Neuron (in vitro differentiated cells): ENCODE data around the gene IFNA4.

Source experiments
- H2AFZ ChIP-seq: one replicate; pipeline ENCODE4 v1.6.1; 2013; ENCODE audit warnings: low read depth, mild to moderate bottlenecking, inconsistent platforms, low read length, moderate library complexity
- H3K27me3 ChIP-seq: one replicate; pipeline ENCODE4 v1.6.1; 2013; ENCODE audit warnings: low read length; ENCODE audit not compliant: insufficient read depth
- H3K36me3 ChIP-seq: one replicate; pipeline ENCODE4 v1.6.1; 2013; ENCODE audit warnings: low read length; ENCODE audit not compliant: insufficient read depth
- H3K4me1 ChIP-seq: one replicate; pipeline ENCODE4 v1.6.1; 2013; ENCODE audit warnings: low read length; ENCODE audit not compliant: insufficient read depth
- H3K4me3 ChIP-seq: 2 replicates; pipeline ENCODE4 v1.5.1; 2013; ENCODE audit warnings: mild to moderate bottlenecking, low read length, moderate library complexity
- H3K9me3 ChIP-seq: one replicate; pipeline ENCODE4 v1.6.1; 2013; ENCODE audit warnings: low read length

The IFNA4 gene

GRCh38 chr9:21144603-21145002, 42.8 kb downstream of the IFNA4 start:
- H3K4me3 ChIP-seq: no peak overlapping the region

GRCh38 chr9:21141427-21141882, 45.9 kb downstream of the IFNA4 start, which contains the start of gene IFNW1:
Gene IFNW1, minus strand, starts transcription at chr9:21141832. Its CDS starts 262 bp downstream, at chr9:21141570.
- Histone ChIP-seq H3K4me3 (no peak within 1 kb of the TSS), H3K4me1 (no peaks in the 10 kb centered on the region), H3K27me3 (no peaks in the 10 kb centered on the region), H2AFZ (no peak within 1 kb of the TSS), H3K36me3 (no peaks in the 10 kb centered on the region), H3K9me3 (no peaks in the 10 kb centered on the region)

More at GRCh38 chr9:21144603-21145002, 42.8 kb downstream of the IFNA4 start:
- no peaks in the 10 kb centered on the region for H3K4me1 ChIP-seq
- no peak overlapping the region for H2AFZ ChIP-seq
- no peaks in the 10 kb centered on the region for H3K27me3 ChIP-seq
- no peaks in the 10 kb centered on the region for H3K9me3 ChIP-seq
- H3K36me3 ChIP-seq: no peaks in the 10 kb centered on the region

GRCh38 chr9:21137020-21137419, 50.4 kb downstream of the IFNA4 start:
- Histone ChIP-seq H3K27me3 (no peaks in the 10 kb centered on the region), H3K9me3 (no peaks in the 10 kb centered on the region), H3K36me3 (no peaks in the 10 kb centered on the region), H3K4me1 (no peaks in the 10 kb centered on the region), H2AFZ (no peak overlapping the region), H3K4me3 (no peak overlapping the region)
